Right lobe of liver (tissue), 4 donors: ENCODE data around the gene HPSE2.

Experiments used
- POLR2A ChIP-seq: fragments of 450-650 bp; IDR thresholded peaks from one replicate; pipeline ENCODE4 v1.6.1; 2017; ENCODE audit warnings: antibody characterized with exemption, mild to moderate bottlenecking
- TF ChIP-seq, protein P1 (sequence below), 4 donors: fragments of 200-600 bp in 3 of 4; fragments of 450-650 bp in 1 of 4; IDR thresholded peaks; one replicate each; pipeline versions ENCODE4 v1.5.1 to v1.8.0; 2016 to 2022; ENCODE audit warnings: antibody characterized with exemption in 4 of 4, mild to moderate bottlenecking in 2 of 4
- donor health status: DM: no; HTN: no; CAD: no.
- donor health status: DM: no; HTN: no; CAD: no.
- donor health status: DM: no; HTN: yes; CAD: no.

- TF ChIP-seq POLR2A: no peak
- TF ChIP-seq, protein P1, sequence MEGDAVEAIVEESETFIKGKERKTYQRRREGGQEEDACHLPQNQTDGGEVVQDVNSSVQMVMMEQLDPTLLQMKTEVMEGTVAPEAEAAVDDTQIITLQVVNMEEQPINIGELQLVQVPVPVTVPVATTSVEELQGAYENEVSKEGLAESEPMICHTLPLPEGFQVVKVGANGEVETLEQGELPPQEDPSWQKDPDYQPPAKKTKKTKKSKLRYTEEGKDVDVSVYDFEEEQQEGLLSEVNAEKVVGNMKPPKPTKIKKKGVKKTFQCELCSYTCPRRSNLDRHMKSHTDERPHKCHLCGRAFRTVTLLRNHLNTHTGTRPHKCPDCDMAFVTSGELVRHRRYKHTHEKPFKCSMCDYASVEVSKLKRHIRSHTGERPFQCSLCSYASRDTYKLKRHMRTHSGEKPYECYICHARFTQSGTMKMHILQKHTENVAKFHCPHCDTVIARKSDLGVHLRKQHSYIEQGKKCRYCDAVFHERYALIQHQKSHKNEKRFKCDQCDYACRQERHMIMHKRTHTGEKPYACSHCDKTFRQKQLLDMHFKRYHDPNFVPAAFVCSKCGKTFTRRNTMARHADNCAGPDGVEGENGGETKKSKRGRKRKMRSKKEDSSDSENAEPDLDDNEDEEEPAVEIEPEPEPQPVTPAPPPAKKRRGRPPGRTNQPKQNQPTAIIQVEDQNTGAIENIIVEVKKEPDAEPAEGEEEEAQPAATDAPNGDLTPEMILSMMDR (IDR thresholded peaks at IDR 0.05): no peak
These were observed 354.7 kb downstream of the HPSE2 start for GRCh38 chr10:98880971-98881370.
